HG03565 (cell line): ENCODE data around the gene APCDD1L.

Experiments used
- ATAC-seq: cut with Tn5 transposase; IDR thresholded peaks from one replicate; pipeline ENCODE4 v1.9.1; 2021; ENCODE audit warnings: mild to moderate bottlenecking, moderate library complexity; ENCODE audit not compliant: unreplicated experiment

The APCDD1L gene

GRCh38 chr20:58492795-58493524 lies 22.2 kb downstream of the APCDD1L start:
- no peak for ATAC-seq

DNA sequence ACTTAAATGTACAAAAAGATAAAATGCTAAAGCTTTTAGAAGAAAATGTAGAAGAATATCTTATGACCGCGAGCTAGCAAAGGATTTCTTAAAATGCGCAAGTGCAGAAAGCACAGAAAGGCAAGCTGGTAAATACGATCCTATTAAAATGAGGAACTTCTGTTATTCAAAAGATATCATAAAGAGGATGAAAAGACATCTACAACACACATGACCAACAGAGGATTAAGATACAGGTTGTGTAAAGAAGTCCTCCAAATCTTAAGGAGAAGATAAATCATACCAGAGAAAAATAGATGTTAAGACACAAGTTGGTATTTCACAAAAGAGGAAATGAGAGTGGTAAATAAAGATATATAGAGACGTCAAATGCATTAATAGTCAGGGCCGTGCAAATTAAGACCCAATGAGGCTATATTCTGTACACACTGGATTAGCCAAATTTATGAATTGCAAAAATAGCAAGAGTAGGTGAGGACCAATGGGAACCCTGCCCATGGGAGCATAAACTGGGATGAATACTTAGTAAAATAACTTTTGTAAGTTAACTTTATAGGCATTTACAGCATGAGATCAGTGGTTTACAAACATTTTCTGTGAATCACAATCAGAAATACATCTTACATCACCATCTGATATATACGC lies 23.0 kb downstream of the APCDD1L start:
- ATAC-seq, result no peak

DNA sequence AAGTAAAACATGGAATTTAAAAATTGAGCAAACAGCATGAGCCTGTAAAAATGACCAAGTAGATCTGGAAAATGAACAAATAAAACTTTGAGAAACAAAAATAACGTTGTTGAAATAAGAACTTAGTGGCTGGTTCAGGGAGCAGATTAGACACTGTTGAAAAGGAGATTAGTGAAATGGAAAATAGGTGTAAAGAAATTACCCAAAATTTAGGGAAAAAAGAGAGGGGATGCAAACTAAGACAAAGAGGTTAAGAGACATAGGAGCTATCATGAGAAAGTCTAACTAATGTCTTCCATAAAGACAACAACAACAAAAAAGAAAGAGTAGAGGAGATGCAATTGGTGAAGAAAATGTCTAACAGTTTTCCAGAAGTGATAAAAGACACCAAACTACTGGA lies 29.0 kb downstream of the APCDD1L start:
- no peak for ATAC-seq

DNA sequence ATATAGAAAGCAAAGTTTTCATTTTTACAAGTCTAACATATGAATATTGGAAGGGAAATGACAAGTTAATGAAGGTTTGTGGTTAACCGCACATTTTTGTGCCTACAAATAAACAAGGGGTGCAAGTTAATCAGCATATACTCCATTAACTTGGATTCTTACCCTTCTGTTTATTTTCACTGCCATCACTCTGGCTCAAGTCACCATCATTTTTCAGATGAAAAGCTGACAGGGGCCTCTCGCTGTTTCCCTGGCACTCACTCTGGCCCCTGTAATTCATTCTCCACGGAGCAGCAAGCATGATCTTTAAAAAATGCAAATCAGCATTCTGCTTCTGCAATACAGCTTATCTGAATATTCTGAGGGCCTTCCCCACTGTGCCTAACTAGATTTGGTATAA lies 29.8 kb downstream of the APCDD1L start:
- no peak for ATAC-seq

GRCh38 chr20:58483470-58483869 lies 31.7 kb downstream of the APCDD1L start:
- no peak for ATAC-seq

DNA sequence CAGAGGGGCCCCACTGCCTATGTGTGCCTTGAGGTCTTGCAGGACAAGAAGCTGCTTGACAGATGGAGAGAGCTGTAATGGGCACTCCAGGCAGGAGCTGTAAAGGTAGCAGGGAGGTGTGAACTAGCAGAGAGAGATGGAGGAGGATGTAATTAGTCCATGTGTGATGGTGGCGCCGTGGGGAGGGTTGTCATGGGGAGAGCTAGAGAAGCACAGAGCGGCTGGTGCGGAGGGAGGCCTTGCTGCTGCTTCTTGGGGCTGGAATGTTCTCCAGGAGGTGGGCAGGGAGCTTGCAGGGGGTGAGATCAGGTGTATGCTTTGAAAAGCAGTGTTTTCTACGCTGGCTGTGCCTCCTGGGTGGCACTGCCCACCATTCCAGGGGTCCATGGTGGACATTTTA lies 32.1 kb downstream of the APCDD1L start:
- ATAC-seq, result no peak

- ATAC-seq, result no peak
Observed at GRCh38 chr20:58482416-58482815, 32.8 kb downstream of the APCDD1L start.

- ATAC-seq, result no peak
Observed at GRCh38 chr20:58481481-58482021, 33.6 kb downstream of the APCDD1L start.

- ATAC-seq, result no peak
Observed at GRCh38 chr20:58480551-58481336, 34.5 kb downstream of the APCDD1L start.

- no peak for ATAC-seq
Observed at GRCh38 chr20:58479726-58480440, 35.3 kb downstream of the APCDD1L start.

DNA sequence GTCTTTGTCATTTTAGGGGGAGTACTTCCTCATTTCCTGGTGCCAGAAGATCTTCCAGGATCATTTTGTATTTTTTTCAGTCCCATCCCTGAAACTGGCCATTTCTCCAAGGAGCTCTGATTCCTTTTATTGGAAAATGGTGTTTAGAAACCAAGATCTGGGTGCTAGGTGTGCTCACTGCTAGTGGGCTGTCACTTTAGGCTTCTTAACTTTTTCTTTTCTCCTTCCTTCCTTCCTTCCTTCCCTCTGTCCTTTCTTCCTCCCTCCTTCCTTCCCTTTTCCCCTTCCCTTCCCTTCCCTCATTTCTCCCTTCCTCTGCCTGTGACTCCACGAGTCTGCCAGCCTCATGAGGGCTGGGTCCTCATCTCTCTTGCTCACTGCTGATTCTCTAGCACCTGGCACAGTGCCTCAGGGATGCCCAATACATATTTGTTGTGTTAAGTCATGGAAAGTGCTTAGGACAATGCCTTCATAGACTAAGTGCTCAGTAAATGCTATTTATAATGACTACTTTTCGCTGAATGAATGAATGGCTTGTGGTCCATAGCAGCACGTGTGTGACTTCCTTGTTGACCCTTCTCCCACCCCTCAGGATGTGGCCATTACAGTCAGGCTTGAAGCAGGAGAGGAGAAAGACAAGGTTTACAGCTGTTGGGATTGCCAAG lies 36.9 kb downstream of the APCDD1L start:
- ATAC-seq, result no peak

GRCh38 chr20:58475466-58475865 lies 39.7 kb downstream of the APCDD1L start:
- no peak for ATAC-seq

- ATAC-seq, result no peak
Observed at GRCh38 chr20:58473453-58474425, 41.5 kb downstream of the APCDD1L start.

DNA sequence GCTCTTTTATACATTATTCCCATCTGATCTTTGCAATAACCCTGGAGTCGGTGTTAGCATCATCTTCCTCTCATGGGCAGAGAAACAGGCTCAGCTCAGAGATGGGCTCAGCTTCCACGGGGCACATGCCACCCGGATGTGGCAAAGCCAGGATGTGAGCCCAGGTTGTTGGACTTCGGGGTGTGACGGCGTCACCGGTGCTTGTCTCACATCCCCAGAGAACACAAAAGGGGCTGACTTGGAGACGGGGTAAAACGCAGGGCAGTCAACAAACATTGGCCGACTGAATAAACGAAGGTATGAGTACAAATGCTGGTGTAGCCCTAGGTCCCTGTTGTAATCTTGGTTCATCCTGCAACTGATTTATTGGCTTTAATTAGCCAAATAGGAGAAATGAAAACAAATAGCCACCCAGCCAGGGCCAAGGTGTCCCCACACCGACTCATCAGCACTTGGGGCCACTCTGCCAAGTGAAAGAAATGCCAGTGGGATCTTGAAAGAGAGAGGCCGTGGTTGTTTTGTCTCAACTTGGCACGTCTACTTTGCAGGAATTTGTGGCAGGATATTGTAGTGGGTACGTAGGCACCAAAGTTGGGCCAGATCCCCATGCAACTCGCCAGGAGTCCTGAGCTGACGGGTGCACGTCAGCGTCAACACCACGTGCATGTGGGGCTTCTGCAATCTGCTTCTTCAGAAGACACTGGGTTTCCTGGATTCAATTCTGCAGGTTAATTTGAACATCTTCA lies 42.8 kb downstream of the APCDD1L start:
- no peak for ATAC-seq

- ATAC-seq, result no peak
Observed at GRCh38 chr20:58471193-58472164, 43.7 kb downstream of the APCDD1L start.

DNA sequence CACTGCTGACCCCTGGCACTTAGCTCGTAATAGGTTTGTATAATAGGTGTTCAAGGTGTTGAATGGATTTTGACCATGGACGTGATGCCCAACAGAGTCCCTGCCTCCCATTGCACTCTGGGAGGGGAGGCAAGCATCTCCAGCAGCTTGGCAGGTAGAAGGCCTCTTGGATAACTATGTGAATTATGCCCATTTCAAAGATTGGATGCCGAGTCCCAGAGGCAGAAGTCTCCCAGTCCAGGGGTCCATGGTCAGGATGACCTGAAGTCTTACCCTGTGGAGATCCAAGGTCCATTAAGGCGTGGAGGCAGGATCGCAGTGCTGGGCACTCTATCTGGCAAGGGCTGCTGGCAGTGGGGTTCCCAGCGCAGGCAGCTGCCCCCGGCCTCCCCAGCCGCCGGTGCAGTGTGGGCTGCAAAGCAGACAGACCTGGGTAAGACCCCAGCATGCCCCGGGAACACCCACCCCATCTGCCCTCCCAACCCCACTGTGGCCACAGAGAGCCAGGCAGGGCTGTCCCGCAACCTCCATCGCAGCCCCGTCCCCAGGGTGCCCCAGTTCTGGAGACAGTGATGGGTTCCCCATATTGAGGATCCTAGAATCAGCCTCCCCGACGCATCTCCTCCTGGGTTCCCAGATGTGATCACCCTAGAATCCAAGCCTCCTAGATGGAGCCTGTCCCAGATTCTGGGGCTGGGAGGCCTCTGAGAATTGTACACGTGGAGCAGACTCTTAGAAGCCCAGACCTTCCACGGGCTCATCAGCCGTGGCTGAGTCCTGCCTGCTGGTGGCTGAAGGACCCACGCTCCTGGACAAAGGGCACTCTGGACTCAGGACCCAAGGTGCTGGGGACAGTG lies 44.6 kb downstream of the APCDD1L start:
- ATAC-seq, result no peak
